ENCODE data around the gene OR8D4.

DNA sequence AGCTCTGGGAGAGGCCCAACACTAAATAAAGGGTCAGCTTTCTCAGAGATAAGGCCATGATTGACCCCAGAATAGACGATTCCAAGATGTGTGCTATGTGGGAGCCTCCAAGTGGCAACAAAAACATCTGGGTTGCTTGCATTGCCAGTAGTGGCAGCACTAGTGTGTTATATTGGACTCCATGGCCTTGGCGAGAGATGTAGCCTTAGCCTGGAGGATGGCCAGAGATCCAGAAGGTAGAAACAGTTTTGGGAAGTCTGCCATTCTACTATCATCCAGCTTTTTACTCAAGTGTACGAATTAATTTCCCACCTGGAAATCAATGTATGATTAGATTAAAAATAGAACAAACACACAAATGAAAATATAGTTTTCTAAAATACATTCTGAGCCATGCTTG is 3.0 kb downstream of the OR8D4 start:
- TF ChIP-seq CTCF (IDR thresholded peaks at IDR 0.05) (no peak), EP300 (IDR thresholded peaks at IDR 0.05) (no peak), POLR2A (IDR thresholded peaks at IDR 0.05) (no peak), POLR2AphosphoS5 (IDR thresholded peaks at IDR 0.05) (no peak)

All from stomach (tissue), 4 donors.